Brain microvascular endothelial cell (primary cell): ENCODE results near the gene CSF2RB.

ENCODE experiments used
- DNase-seq: peaks from one replicate; pipeline ENCODE4 v3.0.0-alpha.2; 2020
- H3K27ac ChIP-seq: fragments of 250-450 bp; sonication (Bioruptor Pico); 2 replicates; pipeline ENCODE4 v1.5.1; 2020; ENCODE audit warnings: mild to moderate bottlenecking, moderate library complexity
- H3K27me3 ChIP-seq: fragments of 250-450 bp; sonication (Bioruptor Pico); replicated peaks from 2 replicates; pipeline ENCODE4 v1.5.1; 2020; ENCODE audit warnings: mild to moderate bottlenecking
- H3K36me3 ChIP-seq: fragments of 250-450 bp; sonication (Bioruptor Pico); replicated peaks from 2 replicates; pipeline ENCODE4 v1.5.1; 2020; ENCODE audit warnings: mild to moderate bottlenecking
- H3K4me3 ChIP-seq: 2 replicates; pipeline ENCODE4 v1.5.1; 2011; ENCODE audit warnings: low read depth, mild to moderate bottlenecking, control low read depth, low read length, moderate library complexity
- in situ Hi-C: cut with HindIII; loops from 2 replicates; pipeline ENCODE4 v1.10.0; 2017; ENCODE audit warnings: low sequenced_read_pairs, low pct_ligation_motif_present
- TF ChIP-seq, protein P1 (sequence below): IDR thresholded peaks from 2 replicates; pipeline ENCODE4 v1.5.1; 2011; ENCODE audit warnings: low read depth, mild to moderate bottlenecking, moderate library complexity, low read length, control low read depth, inconsistent platforms; ENCODE audit errors: missing control alignments

CSF2RB gene

DNA sequence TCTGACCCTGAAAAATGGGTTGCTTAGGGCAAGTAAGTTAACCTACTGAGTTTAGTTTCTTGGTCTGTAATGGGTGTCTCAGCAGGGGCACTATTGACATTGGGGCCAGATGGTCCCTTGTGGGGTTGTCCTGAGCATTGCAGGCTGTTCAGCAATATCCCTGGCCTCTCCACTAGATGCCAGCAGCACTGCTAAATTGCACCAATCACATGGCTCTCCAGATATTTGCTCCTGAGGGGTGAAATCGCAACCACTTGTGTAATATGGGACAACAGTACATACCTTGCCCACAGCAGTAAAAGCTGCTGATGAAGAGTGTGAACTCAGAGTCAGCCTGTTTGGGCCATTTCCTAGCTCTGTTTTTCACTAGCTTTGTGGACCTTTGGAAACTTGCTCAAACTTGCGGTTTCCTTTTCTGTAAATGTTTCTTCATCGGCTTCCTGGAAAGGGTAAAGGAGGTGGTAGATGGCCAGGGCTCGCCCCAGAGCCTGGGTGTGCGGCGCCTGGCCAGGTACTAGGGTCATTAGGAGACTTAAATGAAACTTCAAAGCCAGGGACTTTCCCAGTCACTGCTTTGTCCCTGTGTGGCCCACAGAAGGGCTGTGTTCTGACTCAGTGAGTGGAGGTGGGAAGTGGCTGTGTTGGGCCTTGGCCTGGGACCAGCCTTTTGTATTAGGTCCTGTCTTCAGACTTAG is 39.7 kb upstream of the CSF2RB start:
- in situ Hi-C loops: no loop called here
- no peak overlapping the region for H3K27ac ChIP-seq
- DNase-seq: peak; percentile 33

DNA sequence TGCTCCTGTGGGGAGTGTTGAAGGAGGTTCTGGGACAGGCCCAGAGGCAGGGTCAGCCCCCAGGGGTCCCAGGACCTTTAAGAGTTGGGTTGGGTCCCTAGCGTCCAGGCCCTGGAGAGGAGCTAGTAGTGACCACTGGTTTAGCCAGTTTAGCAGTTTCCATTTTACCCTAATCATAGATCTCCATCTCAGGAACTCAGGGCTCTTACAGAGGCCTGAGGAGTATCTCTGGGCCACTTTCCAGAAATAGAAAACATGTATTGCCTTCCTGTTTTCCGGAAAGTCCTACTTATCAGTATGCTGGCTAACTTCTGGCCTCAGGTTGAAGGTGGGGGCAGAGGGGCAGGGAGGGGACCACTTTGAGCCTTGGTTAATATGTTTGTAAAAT is 39.1 kb upstream of the CSF2RB start:
- Histone ChIP-seq H3K4me3 (no peak overlapping the region), H3K27ac (no peak overlapping the region), H3K27me3 (no peaks in the 10 kb centered on the region), H3K36me3 (no peaks in the 10 kb centered on the region)
- in situ Hi-C loops: no loop called here
- no peak for DNase-seq
- TF ChIP-seq, protein P1, sequence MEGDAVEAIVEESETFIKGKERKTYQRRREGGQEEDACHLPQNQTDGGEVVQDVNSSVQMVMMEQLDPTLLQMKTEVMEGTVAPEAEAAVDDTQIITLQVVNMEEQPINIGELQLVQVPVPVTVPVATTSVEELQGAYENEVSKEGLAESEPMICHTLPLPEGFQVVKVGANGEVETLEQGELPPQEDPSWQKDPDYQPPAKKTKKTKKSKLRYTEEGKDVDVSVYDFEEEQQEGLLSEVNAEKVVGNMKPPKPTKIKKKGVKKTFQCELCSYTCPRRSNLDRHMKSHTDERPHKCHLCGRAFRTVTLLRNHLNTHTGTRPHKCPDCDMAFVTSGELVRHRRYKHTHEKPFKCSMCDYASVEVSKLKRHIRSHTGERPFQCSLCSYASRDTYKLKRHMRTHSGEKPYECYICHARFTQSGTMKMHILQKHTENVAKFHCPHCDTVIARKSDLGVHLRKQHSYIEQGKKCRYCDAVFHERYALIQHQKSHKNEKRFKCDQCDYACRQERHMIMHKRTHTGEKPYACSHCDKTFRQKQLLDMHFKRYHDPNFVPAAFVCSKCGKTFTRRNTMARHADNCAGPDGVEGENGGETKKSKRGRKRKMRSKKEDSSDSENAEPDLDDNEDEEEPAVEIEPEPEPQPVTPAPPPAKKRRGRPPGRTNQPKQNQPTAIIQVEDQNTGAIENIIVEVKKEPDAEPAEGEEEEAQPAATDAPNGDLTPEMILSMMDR: no peak

More for the DNA sequence above, 39.7 kb upstream of the CSF2RB start:
- no peak overlapping the region for H3K4me3 ChIP-seq
- no peaks in the 10 kb centered on the region for H3K36me3 ChIP-seq
- H3K27me3 ChIP-seq: no peaks in the 10 kb centered on the region
- TF ChIP-seq, protein P1: peak; percentile 71

DNA sequence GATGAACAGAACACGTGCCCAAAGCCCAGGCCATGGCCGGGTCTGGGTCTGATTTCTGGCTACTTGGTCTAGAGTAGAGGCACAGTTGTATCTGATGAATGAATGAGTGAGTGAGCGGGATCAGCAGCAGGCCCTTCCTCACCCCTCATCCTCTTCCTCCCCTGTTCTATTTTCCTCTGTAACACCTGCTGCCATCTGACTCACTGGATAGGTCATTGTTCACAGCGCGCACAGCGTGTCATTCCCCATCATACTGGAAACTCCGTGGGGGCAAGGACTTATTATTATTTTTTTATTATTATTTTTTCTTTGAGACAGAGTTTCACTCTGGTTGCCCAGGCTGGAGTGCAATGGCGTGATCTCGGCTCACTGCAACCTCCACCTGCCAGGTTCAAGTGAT is 38.7 kb upstream of the CSF2RB start:
- TF ChIP-seq, protein P1: no peak
- no peak for DNase-seq
- no peaks in the 10 kb centered on the region for H3K36me3 ChIP-seq
- in situ Hi-C loops: no loop called here
- H3K27me3 ChIP-seq: no peaks in the 10 kb centered on the region
- no peak overlapping the region for H3K4me3 ChIP-seq
- H3K27ac ChIP-seq: no peak overlapping the region

DNA sequence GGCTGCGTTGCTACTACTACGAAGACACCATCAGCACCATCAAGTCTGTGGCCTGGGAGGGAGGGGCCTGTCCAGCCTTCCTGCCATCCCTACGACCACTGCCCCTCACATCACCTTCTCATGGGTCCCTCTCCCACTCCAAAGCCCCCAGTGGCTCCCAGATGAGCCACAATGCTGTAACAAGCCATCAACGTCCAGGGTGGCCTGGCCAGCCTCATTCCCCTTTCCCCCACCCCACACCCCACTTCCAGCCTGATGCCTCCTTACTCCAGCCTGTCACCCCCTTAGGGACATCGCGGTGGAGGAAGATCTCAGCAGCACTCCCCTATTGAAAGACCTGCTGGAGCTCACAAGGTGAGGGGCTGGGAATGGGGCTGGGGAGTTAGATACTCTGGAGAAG is 37.7 kb upstream of the CSF2RB start:
- Histone ChIP-seq H3K27me3 (no peaks in the 10 kb centered on the region), H3K36me3 (no peaks in the 10 kb centered on the region), H3K27ac (no peak overlapping the region), H3K4me3 (no peak overlapping the region)
- TF ChIP-seq, protein P1: no peak
- in situ Hi-C loops: no loop called here
- DNase-seq: no peak

DNA sequence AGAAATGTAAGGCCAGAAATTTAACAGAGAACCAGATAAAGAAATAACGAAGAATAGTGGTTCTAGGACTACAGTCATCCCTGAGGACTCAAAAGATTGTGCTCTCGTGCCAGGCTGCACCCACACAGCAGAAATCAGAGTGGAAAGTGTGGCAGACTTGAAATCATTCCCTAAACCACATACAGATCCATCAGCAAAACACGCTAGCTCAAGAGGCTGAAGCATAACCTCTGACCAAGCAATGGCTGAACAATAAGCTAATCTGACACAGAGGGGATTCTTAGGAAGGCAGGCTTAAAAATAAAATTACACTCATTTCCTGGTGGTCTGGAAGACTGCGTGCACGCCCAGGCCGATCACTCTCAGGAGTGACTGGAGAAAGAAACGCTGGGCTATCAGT is 33.7 kb upstream of the CSF2RB start:
- in situ Hi-C loops: no loop called here
- no peak overlapping the region for H3K4me3 ChIP-seq
- TF ChIP-seq, protein P1: no peak
- DNase-seq: no peak
- H3K36me3 ChIP-seq: no peaks in the 10 kb centered on the region
- H3K27ac ChIP-seq: no peak overlapping the region
- H3K27me3 ChIP-seq: no peaks in the 10 kb centered on the region
